Esophagus muscularis mucosa (tissue), 2 donors: ENCODE results near the gene IQCE.

Experiments used
- POLR2A ChIP-seq: fragments of 450-650 bp; IDR thresholded peaks from one replicate; pipeline ENCODE4 v1.6.1; 2017; ENCODE audit warnings: antibody characterized with exemption, moderate library complexity, mild to moderate bottlenecking, low read depth
- POLR2AphosphoS5 ChIP-seq, 2 donors: sonication (generic); formaldehyde crosslinking; IDR thresholded peaks; one replicate each; pipeline ENCODE4 v1.6.1; 2017; ENCODE audit warnings: antibody characterized with exemption in 2 of 2

- no peak for TF ChIP-seq POLR2A
- no peak for TF ChIP-seq POLR2AphosphoS5 (IDR thresholded peaks at IDR 0.05)
Measured at GRCh38 chr7:2516194-2516555, 42.6 kb upstream of the IQCE start.
